HG02840 (cell line): ENCODE data around the gene FAM216A.

Source experiments
- ATAC-seq: cut with Tn5 transposase; IDR thresholded peaks from one replicate; pipeline ENCODE4 v1.9.1; 2021; ENCODE audit warnings: mild to moderate bottlenecking, moderate library complexity, moderate number of reproducible peaks; ENCODE audit not compliant: unreplicated experiment, low FRiP score

FAM216A gene

GRCh38 chr12:110537605-110538409, 69.2 kb downstream of the FAM216A start:
- no peak for ATAC-seq

GRCh38 chr12:110538869-110539622, 70.4 kb downstream of the FAM216A start:
- no peak for ATAC-seq
